ENCODE measurements around the gene KLF11.

The KLF11 gene

DNA sequence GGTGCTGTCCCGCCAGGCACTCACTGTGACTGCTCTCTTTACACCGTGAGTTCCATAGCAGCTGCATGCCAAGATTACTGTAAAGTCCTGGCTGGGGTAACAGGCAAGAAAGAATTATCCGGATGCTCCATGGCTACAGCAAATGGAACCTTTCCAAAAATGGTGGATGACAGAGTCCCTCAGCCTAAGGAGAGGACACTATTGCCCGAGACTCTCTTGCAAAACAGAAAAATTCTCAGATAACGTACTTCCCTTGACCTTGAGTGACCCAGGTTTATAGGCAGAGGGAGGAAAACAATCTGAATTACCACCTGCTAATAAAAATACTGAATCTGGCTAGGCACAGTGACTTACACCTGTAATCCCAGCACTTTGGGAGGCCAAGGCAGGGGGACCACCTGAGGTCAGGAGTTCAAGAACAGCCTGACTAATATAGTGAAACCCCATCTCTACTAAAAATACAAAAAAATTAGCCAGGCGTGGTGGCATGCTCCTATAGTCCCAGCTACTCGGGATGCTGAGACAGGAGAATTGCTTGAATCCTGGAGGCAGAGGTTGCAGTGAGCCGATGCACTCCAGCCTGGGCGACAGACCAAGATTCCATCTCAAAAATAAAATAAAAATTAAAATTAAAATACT lies 32.3 kb downstream of the KLF11 start:
- H3K9me3 ChIP-seq: no peaks in the 10 kb centered on the region
- no peaks in the 10 kb centered on the region for H3K27me3 ChIP-seq
- peaks cover 0 to 24% (median 18%) of the 10 kb centered on the region in 4 donors for H3K4me1 ChIP-seq
- no peak overlapping the region for H3K27ac ChIP-seq
- H3K4me3 ChIP-seq: no peak overlapping the region
- TF ChIP-seq, protein P1, sequence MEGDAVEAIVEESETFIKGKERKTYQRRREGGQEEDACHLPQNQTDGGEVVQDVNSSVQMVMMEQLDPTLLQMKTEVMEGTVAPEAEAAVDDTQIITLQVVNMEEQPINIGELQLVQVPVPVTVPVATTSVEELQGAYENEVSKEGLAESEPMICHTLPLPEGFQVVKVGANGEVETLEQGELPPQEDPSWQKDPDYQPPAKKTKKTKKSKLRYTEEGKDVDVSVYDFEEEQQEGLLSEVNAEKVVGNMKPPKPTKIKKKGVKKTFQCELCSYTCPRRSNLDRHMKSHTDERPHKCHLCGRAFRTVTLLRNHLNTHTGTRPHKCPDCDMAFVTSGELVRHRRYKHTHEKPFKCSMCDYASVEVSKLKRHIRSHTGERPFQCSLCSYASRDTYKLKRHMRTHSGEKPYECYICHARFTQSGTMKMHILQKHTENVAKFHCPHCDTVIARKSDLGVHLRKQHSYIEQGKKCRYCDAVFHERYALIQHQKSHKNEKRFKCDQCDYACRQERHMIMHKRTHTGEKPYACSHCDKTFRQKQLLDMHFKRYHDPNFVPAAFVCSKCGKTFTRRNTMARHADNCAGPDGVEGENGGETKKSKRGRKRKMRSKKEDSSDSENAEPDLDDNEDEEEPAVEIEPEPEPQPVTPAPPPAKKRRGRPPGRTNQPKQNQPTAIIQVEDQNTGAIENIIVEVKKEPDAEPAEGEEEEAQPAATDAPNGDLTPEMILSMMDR (IDR thresholded peaks at IDR 0.05): no peak
- H3K36me3 ChIP-seq: no peaks in the 10 kb centered on the region
- no peak for DNase-seq
- intact Hi-C loops (cut with DNase I; ENCODE audit: low total_unique reads): no loop called here

DNA sequence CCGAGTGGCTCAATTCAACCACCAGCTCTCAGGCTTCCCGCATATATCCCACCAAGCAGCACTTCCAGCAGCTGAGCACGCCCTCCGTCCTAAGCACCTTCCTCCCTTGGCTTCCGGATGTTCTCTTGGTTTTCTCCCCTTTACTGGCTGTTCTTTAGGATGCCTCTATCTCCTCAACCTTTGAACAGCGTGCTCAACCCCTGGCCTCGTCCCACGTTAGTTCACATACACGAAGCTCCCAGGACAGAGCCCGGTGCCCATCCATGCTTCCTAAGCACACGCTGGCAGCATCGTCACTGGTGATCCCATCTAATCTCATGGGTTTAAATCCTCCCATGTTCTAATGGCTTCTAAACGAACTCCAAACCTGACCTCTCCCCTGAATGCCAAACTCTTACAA lies 33.2 kb downstream of the KLF11 start:
- Histone ChIP-seq H3K9me3 (no peaks in the 10 kb centered on the region), H3K27ac (no peak overlapping the region), H3K4me3 (no peak overlapping the region), H3K36me3 (no peaks in the 10 kb centered on the region), H3K27me3 (no peaks in the 10 kb centered on the region), H3K4me1 (peaks cover 0 to 25% (median 21%) of the 10 kb centered on the region in 4 donors)
- intact Hi-C loops (cut with DNase I; ENCODE audit: low total_unique reads): no loop called here
- no peak for DNase-seq
- TF ChIP-seq, protein P1 (IDR thresholded peaks at IDR 0.05): no peak

DNA sequence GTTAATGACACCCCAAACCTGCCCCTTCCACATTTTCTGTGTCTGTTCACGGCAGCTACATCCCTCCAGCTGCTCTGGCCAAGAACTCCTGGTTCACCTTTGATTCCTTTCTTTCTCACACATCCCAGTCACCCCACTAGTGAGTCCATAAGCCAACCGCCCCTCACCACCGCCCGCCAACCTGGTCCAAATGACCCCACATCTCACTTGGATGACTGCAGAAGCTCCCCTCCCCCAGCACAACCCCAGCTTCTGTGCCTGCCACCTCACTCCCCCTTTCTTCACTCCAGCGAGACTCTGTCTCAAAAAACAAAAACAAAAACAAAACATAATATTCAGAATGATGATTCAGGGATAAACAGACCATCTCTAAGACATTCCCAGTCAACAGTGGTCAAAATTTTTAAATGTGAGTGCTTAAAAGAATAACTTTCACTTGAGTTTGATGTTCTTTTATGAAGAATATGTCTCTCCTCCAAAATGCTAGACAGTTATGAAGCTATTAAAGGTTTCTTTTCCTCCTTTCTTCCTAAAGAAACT lies 33.7 kb downstream of the KLF11 start:
- Histone ChIP-seq H3K4me1 (peaks cover 0 to 25% (median 21%) of the 10 kb centered on the region in 4 donors), H3K27me3 (no peaks in the 10 kb centered on the region), H3K36me3 (no peaks in the 10 kb centered on the region), H3K9me3 (no peaks in the 10 kb centered on the region), H3K27ac (no peak overlapping the region), H3K4me3 (no peak overlapping the region)
- intact Hi-C loops (cut with DNase I; ENCODE audit: low total_unique reads): no loop called here
- DNase-seq: no peak
- TF ChIP-seq, protein P1 (IDR thresholded peaks at IDR 0.05): no peak

DNA sequence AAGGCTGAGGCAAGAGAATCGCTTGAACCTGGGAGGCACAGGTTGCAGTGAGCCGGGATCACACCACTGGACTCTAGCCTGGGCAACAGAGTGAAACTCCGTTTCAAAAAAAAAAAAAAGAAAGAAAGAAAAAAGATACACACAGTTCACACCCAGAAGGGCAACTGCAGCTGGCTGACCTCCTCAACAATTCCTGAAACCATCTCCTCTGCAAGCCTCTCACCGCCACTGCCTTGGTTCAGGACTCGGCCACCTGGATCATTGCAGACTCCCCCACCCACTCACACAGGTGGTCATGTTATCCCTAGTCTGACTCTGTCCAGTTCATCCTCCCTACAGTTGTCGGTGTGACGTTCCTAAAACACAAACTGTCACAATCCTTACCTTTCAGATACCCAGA lies 34.7 kb downstream of the KLF11 start:
- no peaks in the 10 kb centered on the region for H3K36me3 ChIP-seq
- H3K27me3 ChIP-seq: no peaks in the 10 kb centered on the region
- H3K4me3 ChIP-seq: no peak overlapping the region
- H3K27ac ChIP-seq: peak overlapping the region; percentile 91 to 94
- no peak for DNase-seq
- H3K4me1 ChIP-seq: peaks cover 0 to 26% (median 21%) of the 10 kb centered on the region in 4 donors
- intact Hi-C loops (cut with DNase I; ENCODE audit: low total_unique reads): no loop called here
- no peaks in the 10 kb centered on the region for H3K9me3 ChIP-seq
- TF ChIP-seq, protein P1 (IDR thresholded peaks at IDR 0.05): no peak

DNA sequence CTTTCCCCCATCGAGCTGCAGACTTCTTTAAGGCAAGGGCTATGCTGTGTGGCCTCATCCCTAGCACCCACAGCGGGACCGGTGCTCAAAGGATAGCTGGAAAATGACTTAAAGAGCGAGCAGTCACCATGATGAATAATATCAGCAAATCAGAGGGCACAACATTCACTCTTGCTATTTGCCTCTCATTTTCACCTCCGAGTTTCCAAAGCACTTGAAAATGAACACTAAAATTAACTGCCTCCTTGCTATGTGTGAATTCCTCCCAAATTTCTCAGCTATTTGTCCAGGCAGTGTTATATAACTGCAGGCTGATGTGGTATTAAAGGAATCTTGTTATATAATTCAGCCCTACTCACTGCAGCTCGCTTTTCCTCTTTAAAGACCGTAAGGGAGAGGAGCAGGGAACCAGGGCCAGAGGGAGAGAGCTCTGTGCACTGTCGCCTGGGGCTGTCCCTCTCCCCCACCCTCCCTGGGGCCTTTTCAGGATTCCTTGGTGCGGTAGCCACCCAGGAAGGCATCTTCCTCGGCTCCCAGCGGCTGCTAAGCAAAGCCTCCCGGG lies 35.4 kb downstream of the KLF11 start:
- no peak for DNase-seq
- intact Hi-C loops (cut with DNase I; ENCODE audit: low total_unique reads): no loop called here
- Histone ChIP-seq H3K9me3 (no peaks in the 10 kb centered on the region), H3K4me1 (peaks cover 0 to 34% (median 28%) of the 10 kb centered on the region in 4 donors), H3K27ac (peak overlapping the region; percentile 91 to 94), H3K36me3 (no peaks in the 10 kb centered on the region), H3K27me3 (no peaks in the 10 kb centered on the region), H3K4me3 (peak overlapping the region; percentile 71 to 84)
- TF ChIP-seq, protein P1 (IDR thresholded peaks at IDR 0.05): no peak
